Peyer's patch (tissue), 4 donors: Measurements from ENCODE around the gene HPSE2. TPM values are rescaled to one million over a fixed set of nuclear protein-coding genes. Genes with fewer than 3 reads are reported as not detected.

ENCODE experiments used
- DNase-seq, 3 donors: peaks; one replicate each; pipeline ENCODE4 v3.0.0-alpha.2; 2017 to 2019
- H3K27ac ChIP-seq, 4 donors: fragments of 200-600 bp; sonication (generic); one replicate each; pipeline ENCODE4 v1.5.1; 2016 to 2019
- H3K27me3 ChIP-seq, 2 donors: fragments of 200-600 bp; sonication (generic); one replicate each; pipeline ENCODE4 v1.5.1; 2019
- H3K36me3 ChIP-seq, 3 donors: fragments of 200-600 bp; sonication (generic); one replicate each; pipeline ENCODE4 v1.5.1; 2016 to 2019
- H3K4me1 ChIP-seq, 4 donors: fragments of 200-600 bp; sonication (generic); one replicate each; pipeline ENCODE4 v1.5.1; 2016 to 2019
- H3K4me3 ChIP-seq, 4 donors: fragments of 200-600 bp; sonication (generic); 1 replicate in 3 of 4; 2 replicates in 1 of 4; pipeline ENCODE4 v1.5.1; 2016 to 2019; ENCODE audit warnings: mild to moderate bottlenecking in 1 of 4
- H3K9me3 ChIP-seq, 4 donors: fragments of 200-600 bp; sonication (generic); one replicate each; pipeline ENCODE4 v1.5.1; 2016 to 2019; ENCODE audit warnings: mild to moderate bottlenecking in 1 of 4
- CTCF ChIP-seq, 6 experiments: fragments of 450-650 bp in 4 of 6; fragments of 200-600 bp in 2 of 6; sonication (generic) in 1 of 6; IDR thresholded peaks; one replicate each; pipeline ENCODE4 v1.5.1; 2017 to 2019; ENCODE audit warnings: antibody characterized with exemption in 6 of 6, mild to moderate bottlenecking in 3 of 6, moderate library complexity in 1 of 6
- POLR2A ChIP-seq, 2 donors: fragments of 450-650 bp; IDR thresholded peaks; one replicate each; pipeline ENCODE4 v1.5.1; 2017; ENCODE audit warnings: antibody characterized with exemption in 2 of 2, mild to moderate bottlenecking in 2 of 2, moderate library complexity in 2 of 2
- total RNA-seq, 4 donors: library from RNA; depleted of rRNA; stranded (reverse); fragments of >200 nt; gene quantifications; one replicate each; pipeline ENCODE4 v1.1.0, GENCODE V29; 2016

The HPSE2 gene
- total RNA-seq, 4 donors from 2014 or later: 3.0 to 15.7 (median 7.4) TPM

GRCh38 chr10:99119258-99119748, 116.3 kb downstream of the HPSE2 start:
- Histone ChIP-seq H3K27me3 (no peaks in the 10 kb centered on the region), H3K9me3 (no peaks in the 10 kb centered on the region), H3K27ac (no peak overlapping the region), H3K4me1 (no peaks in the 10 kb centered on the region), H3K4me3 (no peak overlapping the region), H3K36me3 (no peaks in the 10 kb centered on the region)
- DNase-seq: no peak
- no peak for TF ChIP-seq CTCF (IDR thresholded peaks at IDR 0.05)
- TF ChIP-seq POLR2A (IDR thresholded peaks at IDR 0.05): no peak

DNA sequence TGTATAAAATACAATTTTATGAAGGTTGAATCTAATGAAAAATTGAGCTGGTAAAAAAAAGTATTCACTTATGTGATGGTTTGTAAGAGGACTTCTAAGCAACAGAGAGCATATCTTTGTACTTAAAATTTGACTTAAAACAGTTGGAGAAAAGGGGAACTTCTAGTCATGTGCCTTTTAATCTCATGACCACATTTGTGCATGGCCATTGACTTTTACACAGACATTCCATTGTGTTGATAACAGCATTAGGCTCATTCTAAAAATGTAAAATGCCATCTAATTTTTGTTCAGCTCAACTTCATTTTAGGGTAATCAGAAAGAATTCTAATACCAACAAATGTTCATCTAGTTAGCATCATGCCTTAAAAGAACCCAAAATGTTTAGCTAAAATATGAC, 119.9 kb downstream of the HPSE2 start:
- no peaks in the 10 kb centered on the region for H3K9me3 ChIP-seq
- H3K27ac ChIP-seq: no peak overlapping the region
- no peaks in the 10 kb centered on the region for H3K27me3 ChIP-seq
- no peaks in the 10 kb centered on the region for H3K4me1 ChIP-seq
- TF ChIP-seq CTCF (IDR thresholded peaks at IDR 0.05) (no peak), POLR2A (IDR thresholded peaks at IDR 0.05) (no peak)
- H3K36me3 ChIP-seq: no peaks in the 10 kb centered on the region
- no peak for DNase-seq
- no peak overlapping the region for H3K4me3 ChIP-seq

DNA sequence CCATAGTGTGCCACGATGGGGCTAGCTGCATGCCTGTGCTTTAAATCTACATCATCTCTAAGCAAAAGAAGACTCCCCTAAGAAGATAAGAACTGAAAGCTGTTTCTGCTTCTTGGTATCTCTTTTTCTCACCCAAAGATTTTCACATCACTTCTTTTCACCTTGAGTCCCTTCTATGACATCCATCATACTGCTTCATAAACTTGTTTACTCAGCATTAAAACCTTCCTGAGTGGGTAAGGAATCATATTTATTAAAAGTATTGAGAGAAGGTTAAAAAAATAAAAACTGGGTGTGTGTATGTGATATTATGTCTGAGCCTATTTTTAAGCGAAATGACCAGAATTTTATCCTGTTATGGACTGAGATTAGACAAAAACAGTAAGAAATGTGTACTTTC, 150.3 kb downstream of the HPSE2 start:
- H3K27ac ChIP-seq: no peak overlapping the region
- TF ChIP-seq POLR2A (IDR thresholded peaks at IDR 0.05): no peak
- no peak for TF ChIP-seq CTCF (IDR thresholded peaks at IDR 0.05)
- no peaks in the 10 kb centered on the region for H3K36me3 ChIP-seq
- H3K27me3 ChIP-seq: no peaks in the 10 kb centered on the region
- DNase-seq: no peak
- H3K9me3 ChIP-seq: no peaks in the 10 kb centered on the region
- H3K4me3 ChIP-seq: no peak overlapping the region
- no peaks in the 10 kb centered on the region for H3K4me1 ChIP-seq

- TF ChIP-seq POLR2A (IDR thresholded peaks at IDR 0.05) (no peak), CTCF (IDR thresholded peaks at IDR 0.05) (no peak)
- Histone ChIP-seq H3K4me3 (no peak overlapping the region), H3K27me3 (no peaks in the 10 kb centered on the region), H3K4me1 (no peaks in the 10 kb centered on the region), H3K27ac (no peak overlapping the region), H3K9me3 (no peaks in the 10 kb centered on the region), H3K36me3 (no peaks in the 10 kb centered on the region)
- no peak for DNase-seq
Measured at GRCh38 chr10:99084161-99084560, 151.5 kb downstream of the HPSE2 start.

- no peak for DNase-seq
- Histone ChIP-seq H3K9me3 (no peaks in the 10 kb centered on the region), H3K4me3 (no peak overlapping the region), H3K27ac (no peak overlapping the region), H3K36me3 (no peaks in the 10 kb centered on the region), H3K27me3 (no peaks in the 10 kb centered on the region), H3K4me1 (no peaks in the 10 kb centered on the region)
- TF ChIP-seq CTCF (IDR thresholded peaks at IDR 0.05) (no peak), POLR2A (IDR thresholded peaks at IDR 0.05) (no peak)
Measured at GRCh38 chr10:99080275-99080945, 155.2 kb downstream of the HPSE2 start.
